Activated CD8-positive, alpha-beta T cell treated with anti-CD3 and anti-CD28 coated beads, Interleukin-2, amount 10 ng/mL, durations not matched to agents 7 days and 5 days (primary cell): ENCODE measurements around the gene FBXO45. TPM values are rescaled to one million over a fixed set of nuclear protein-coding genes. Genes with fewer than 3 reads are reported as not detected.
"Not testable (repeated sequence)": the region's sequence is repeated elsewhere in the genome, so short reads cannot be mapped to it uniquely, and the experiment has no call there.

ENCODE experiments used
- ATAC-seq: fragments of 150-1000 bp; cut with Tn5 transposase; one replicate; pipeline ENCODE4 v1.10.0; 2021; ENCODE audit warnings: moderate library complexity
- CTCF ChIA-PET: fragments of 350-600 bp; sonication (Branson Sonifier 250); formaldehyde crosslinking; loops from one replicate; lab custom pipeline; 2021; ENCODE audit warnings: antibody characterized with exemption; lab: Charles Lee
- POLR2A ChIA-PET: fragments of 350-600 bp; sonication (Branson Sonifier 250); formaldehyde crosslinking; loops from one replicate; lab custom pipeline; 2021; ENCODE audit warnings: antibody characterized with exemption; lab: Charles Lee
- DNase-seq: peaks from one replicate; pipeline ENCODE4 v3.0.0-alpha.2; 2020
- H3K27ac Mint-ChIP-seq: one replicate; pipeline ENCODE4 v1.8.0; 2021; ENCODE audit warnings: mild to moderate bottlenecking, mixed read lengths
- H3K27me3 Mint-ChIP-seq: one replicate; pipeline ENCODE4 v1.8.0; 2021; ENCODE audit warnings: low read depth, mixed read lengths
- H3K36me3 Mint-ChIP-seq: one replicate; pipeline ENCODE4 v1.8.0; 2021; ENCODE audit warnings: low read depth, mixed read lengths
- H3K4me1 Mint-ChIP-seq: one replicate; pipeline ENCODE4 v1.8.0; 2021; ENCODE audit warnings: low read depth, mixed read lengths
- H3K4me3 Mint-ChIP-seq: one replicate; pipeline ENCODE4 v1.8.0; 2021; ENCODE audit warnings: mild to moderate bottlenecking, mixed read lengths
- H3K9me3 Mint-ChIP-seq: one replicate; pipeline ENCODE4 v1.8.0; 2022; ENCODE audit warnings: mixed read lengths; ENCODE audit not compliant: insufficient read depth
- total RNA-seq, 2 experiments: library from RNA; stranded (reverse); gene quantifications; one replicate each; pipeline ENCODE4 v1.2.3, GENCODE V29; 2021

FBXO45 gene
- total RNA-seq, 2 experiments from 2014 or later, result 16.1 to 17.7 TPM

GRCh38 chr3:196599734-196600128, 31.3 kb downstream of the FBXO45 start:
- peaks cover 25% of the 10 kb centered on the region for H3K27me3 Mint-ChIP-seq
- H3K27ac Mint-ChIP-seq, result no peak overlapping the region
- no peaks in the 10 kb centered on the region for H3K9me3 Mint-ChIP-seq
- H3K36me3 Mint-ChIP-seq, result no peaks in the 10 kb centered on the region
- peaks cover 18% of the 10 kb centered on the region for H3K4me1 Mint-ChIP-seq
- ChIA-PET CTCF (no interaction called here), POLR2A (no interaction called here)
- H3K4me3 Mint-ChIP-seq, result no peak overlapping the region
- ATAC-seq, result no peak
- no peak for DNase-seq

- ChIA-PET POLR2A (no interaction called here), CTCF (no interaction called here)
- H3K27ac Mint-ChIP-seq, result no peak overlapping the region
- DNase-seq, result no peak
- no peak for ATAC-seq
- H3K36me3 Mint-ChIP-seq, result no peaks in the 10 kb centered on the region
- H3K4me1 Mint-ChIP-seq, result peaks cover 19% of the 10 kb centered on the region
- H3K9me3 Mint-ChIP-seq, result no peaks in the 10 kb centered on the region
- no peak overlapping the region for H3K4me3 Mint-ChIP-seq
- peaks cover 22% of the 10 kb centered on the region for H3K27me3 Mint-ChIP-seq
Measured at GRCh38 chr3:196600359-196600758, 31.9 kb downstream of the FBXO45 start.

GRCh38 chr3:196602673-196603072, 34.2 kb downstream of the FBXO45 start:
- no peaks in the 10 kb centered on the region for H3K36me3 Mint-ChIP-seq
- POLR2A ChIA-PET, result no interaction called here
- H3K9me3 Mint-ChIP-seq, result no peaks in the 10 kb centered on the region
- CTCF ChIA-PET, result interaction anchor here (1.1 kb wide), 1 partner anchor 91 kb away, joined by 4 read pairs; no protein-coding TSS in a partner anchor
- no peak for ATAC-seq
- no peak overlapping the region for H3K4me3 Mint-ChIP-seq
- H3K27ac Mint-ChIP-seq, result no peak overlapping the region
- H3K27me3 Mint-ChIP-seq, result peaks cover 6% of the 10 kb centered on the region
- DNase-seq, result no peak
- H3K4me1 Mint-ChIP-seq, result peaks cover 19% of the 10 kb centered on the region

- peaks cover 9% of the 10 kb centered on the region for H3K4me1 Mint-ChIP-seq
- H3K4me3 Mint-ChIP-seq, result no peak overlapping the region
- POLR2A ChIA-PET, result interaction anchor here (0.6 kb wide), 1 partner anchor 367 kb away, joined by 3 read pairs; no protein-coding TSS in a partner anchor
Measured at GRCh38 chr3:196603683-196604082, 35.2 kb downstream of the FBXO45 start.

GRCh38 chr3:196604548-196604947, 36.1 kb downstream of the FBXO45 start:
- ChIA-PET CTCF (interaction anchor here (0.6 to 10.2 kb wide), 22 partner anchors 9 to 252 kb away, joined by 3 to 211 read pairs (median 4); partner anchors contain the start of genes FBXO45 and WDR53), POLR2A (interaction anchor here (0.6 kb wide), 1 partner anchor 41 kb away, joined by 3 read pairs; no protein-coding TSS in a partner anchor)
- H3K36me3 Mint-ChIP-seq, result no peaks in the 10 kb centered on the region
- H3K9me3 Mint-ChIP-seq, result no peaks in the 10 kb centered on the region
- peak; percentile 65 for ATAC-seq
- no peaks in the 10 kb centered on the region for H3K27me3 Mint-ChIP-seq
- DNase-seq, result peak; percentile 74
- peaks cover 17% of the 10 kb centered on the region for H3K4me1 Mint-ChIP-seq
- no peak overlapping the region for H3K4me3 Mint-ChIP-seq
- no peak overlapping the region for H3K27ac Mint-ChIP-seq

More at GRCh38 chr3:196603683-196604082, 35.2 kb downstream of the FBXO45 start:
- ATAC-seq, result no peak
- no peak for DNase-seq
- Mint-ChIP-seq H3K27ac (no peak overlapping the region), H3K9me3 (no peaks in the 10 kb centered on the region), H3K36me3 (no peaks in the 10 kb centered on the region), H3K27me3 (no peaks in the 10 kb centered on the region)
- CTCF ChIA-PET, result interaction anchor here (1.1 to 10.2 kb wide), 6 partner anchors 28 to 234 kb away, joined by 3 to 211 read pairs (median 5); no protein-coding TSS in a partner anchor

- DNase-seq (no peak), ATAC-seq (no peak)
- Mint-ChIP-seq H3K4me3 (no peak overlapping the region), H3K4me1 (peaks cover 53% of the 10 kb centered on the region), H3K27me3 (no peaks in the 10 kb centered on the region), H3K27ac (no peak overlapping the region), H3K36me3 (no peaks in the 10 kb centered on the region), H3K9me3 (no peaks in the 10 kb centered on the region)
- ChIA-PET POLR2A (interaction anchor here (1.4 to 4.6 kb wide), 7 partner anchors 10 to 132 kb away, joined by 3 to 83 read pairs (median 7); no protein-coding TSS in a partner anchor), CTCF (interaction anchor here (0.6 to 10.2 kb wide), 20 partner anchors 9 to 361 kb away, joined by 3 to 211 read pairs (median 8); partner anchors contain the start of gene NRROS)
Measured at GRCh38 chr3:196608693-196609092, 40.2 kb downstream of the FBXO45 start.

- POLR2A ChIA-PET, result interaction anchor here (0.6 to 4.6 kb wide), 11 partner anchors 11 to 131 kb away, joined by 3 to 83 read pairs (median 4); partner anchors contain the start of genes CEP19, NRROS and PIGX
- ATAC-seq (peak; percentile 86), DNase-seq (peak; percentile 97)
- Mint-ChIP-seq H3K4me3 (peak overlapping the region; percentile 64), H3K27ac (peak overlapping the region; percentile 81), H3K36me3 (no peaks in the 10 kb centered on the region), H3K4me1 (peaks cover 56% of the 10 kb centered on the region), H3K27me3 (no peaks in the 10 kb centered on the region), H3K9me3 (no peaks in the 10 kb centered on the region)
- CTCF ChIA-PET, result interaction anchor here (0.5 to 10.2 kb wide), 34 partner anchors 8 to 361 kb away, joined by 3 to 211 read pairs (median 5); partner anchors contain the start of genes CEP19, NRROS, PAK2 and PIGX
Measured at GRCh38 chr3:196609343-196609775, 40.9 kb downstream of the FBXO45 start.

GRCh38 chr3:196609805-196610515, 41.5 kb downstream of the FBXO45 start:
- DNase-seq (peak; percentile 56), ATAC-seq (peak; percentile 47)
- ChIA-PET POLR2A (interaction anchor here (0.6 to 4.6 kb wide), 11 partner anchors 11 to 130 kb away, joined by 3 to 83 read pairs (median 4); partner anchors contain the start of genes CEP19, NRROS and PIGX), CTCF (interaction anchor here (0.5 to 10.2 kb wide), 32 partner anchors 7 to 360 kb away, joined by 3 to 211 read pairs (median 5); partner anchors contain the start of genes CEP19, NRROS, PAK2 and PIGX)
- Mint-ChIP-seq H3K36me3 (no peaks in the 10 kb centered on the region), H3K4me1 (peaks cover 52% of the 10 kb centered on the region), H3K27ac (peak overlapping the region; percentile 81), H3K9me3 (no peaks in the 10 kb centered on the region), H3K27me3 (no peaks in the 10 kb centered on the region), H3K4me3 (peak overlapping the region; percentile 64)

GRCh38 chr3:196611761-196612483, 43.5 kb downstream of the FBXO45 start:
- DNase-seq (peak; percentile 38), ATAC-seq (peak; percentile 46)
- POLR2A ChIA-PET, result interaction anchor here (0.7 to 4.6 kb wide), 4 partner anchors 19 to 330 kb away, joined by 3 to 83 read pairs (median 4); partner anchors contain the start of genes NCBP2 and NRROS
- Mint-ChIP-seq H3K36me3 (no peaks in the 10 kb centered on the region), H3K4me1 (peaks cover 58% of the 10 kb centered on the region), H3K4me3 (peak overlapping the region; percentile 67), H3K27ac (peak overlapping the region; percentile 91), H3K9me3 (no peaks in the 10 kb centered on the region), H3K27me3 (no peaks in the 10 kb centered on the region)
- CTCF ChIA-PET, result interaction anchor here (0.8 to 10.2 kb wide), 9 partner anchors 9 to 330 kb away, joined by 3 to 211 read pairs (median 7); partner anchors contain the start of genes NCBP2 and NRROS

- ChIA-PET POLR2A (interaction anchor here (1.2 kb wide), 1 partner anchor 17 kb away, joined by 4 read pairs; no protein-coding TSS in a partner anchor), CTCF (interaction anchor here (0.8 kb wide), 1 partner anchor 70 kb away, joined by 3 read pairs; no protein-coding TSS in a partner anchor)
- not testable (repeated sequence) for H3K36me3 Mint-ChIP-seq, ATAC-seq, H3K27me3 Mint-ChIP-seq, H3K9me3 Mint-ChIP-seq, H3K27ac Mint-ChIP-seq, H3K4me3 Mint-ChIP-seq, DNase-seq
- H3K4me1 Mint-ChIP-seq, result peaks cover 63% of the 10 kb centered on the region
Measured at GRCh38 chr3:196615234-196615633, 46.8 kb downstream of the FBXO45 start.

GRCh38 chr3:196617256-196617655, 48.8 kb downstream of the FBXO45 start:
- POLR2A ChIA-PET, result interaction anchor here (2.3 kb wide), 1 partner anchor 15 kb away, joined by 10 read pairs; no protein-coding TSS in a partner anchor
- no peak overlapping the region for H3K27ac Mint-ChIP-seq
- peaks cover 57% of the 10 kb centered on the region for H3K4me1 Mint-ChIP-seq
- CTCF ChIA-PET, result interaction anchor here (1.0 to 1.5 kb wide), 3 partner anchors 8 to 67 kb away, joined by 4 to 11 read pairs (median 8); no protein-coding TSS in a partner anchor
- DNase-seq (no peak), ATAC-seq (no peak)
- H3K4me3 Mint-ChIP-seq, result no peak overlapping the region
- H3K27me3 Mint-ChIP-seq, result no peaks in the 10 kb centered on the region
- no peaks in the 10 kb centered on the region for H3K36me3 Mint-ChIP-seq
- no peaks in the 10 kb centered on the region for H3K9me3 Mint-ChIP-seq
